Gastrocnemius medialis (tissue), 4 donors: ENCODE data around the gene NPAS2.

Experiments
- CTCF ChIP-seq, 5 experiments: fragments of 450-650 bp in 3 of 5; fragments of 200-600 bp in 2 of 5; sonication (generic) in 2 of 5; IDR thresholded peaks in 4 of 5; conservative IDR thresholded peaks in 1 of 5; 1 replicate in 4 of 5; 2 replicates in 1 of 5; pipeline ENCODE4 v1.5.1; 2016 to 2019; ENCODE audit warnings: antibody characterized with exemption in 5 of 5, mild to moderate bottlenecking in 3 of 5, moderate library complexity in 3 of 5
- POLR2A ChIP-seq, 2 donors: fragments of 450-650 bp; IDR thresholded peaks; one replicate each; pipeline ENCODE4 v1.6.1; 2017; ENCODE audit warnings: antibody characterized with exemption in 2 of 2, mild to moderate bottlenecking in 2 of 2, moderate library complexity in 2 of 2

GRCh38 chr2:100965596-100965995 is 145.7 kb downstream of the NPAS2 start:
- no peak for TF ChIP-seq CTCF (IDR thresholded peaks at IDR 0.05 in 4 of 5, conservative IDR thresholded peaks at IDR 0.05 in 1 of 5)
- no peak for TF ChIP-seq POLR2A (IDR thresholded peaks at IDR 0.05)
